HepG2 (cell line): Measurements from ENCODE around the gene LRP10. TPM values are rescaled to one million over a fixed set of nuclear protein-coding genes. Genes with fewer than 3 reads are reported as not detected.
A peak's percentile ranks its signal among the peaks of the same experiment; 100 is the strongest.

Source experiments
- ATF3 ChIP-seq: sonication (generic); formaldehyde crosslinking; IDR thresholded peaks from 2 replicates; pipeline ENCODE4 v1.4.0; 2020; ENCODE audit warnings: missing genetic modification reagents
- BATF2 ChIP-seq: sonication (generic); formaldehyde crosslinking; IDR thresholded peaks from 2 replicates; pipeline ENCODE4 v1.8.0; 2022; ENCODE audit warnings: mild to moderate bottlenecking, missing genetic modification reagents, moderate library complexity
- CEBPG ChIP-seq: IDR thresholded peaks from 2 replicates; pipeline ENCODE4 v1.6.1; 2016
- GATAD2A ChIP-seq: IDR thresholded peaks from 2 replicates; pipeline ENCODE4 v1.6.1; 2016
- HOXA9 ChIP-seq: sonication (generic); formaldehyde crosslinking; IDR thresholded peaks from 2 replicates; pipeline ENCODE4 v1.8.1; 2022; ENCODE audit warnings: missing genetic modification reagents, mild to moderate bottlenecking, moderate library complexity, borderline replicate concordance
- JARID2 ChIP-seq: sonication (generic); formaldehyde crosslinking; IDR thresholded peaks from 2 replicates; pipeline ENCODE4 v1.8.1; 2023; ENCODE audit warnings: missing genetic modification reagents, inconsistent platforms; ENCODE audit not compliant: insufficient replicate concordance
- KLF16 ChIP-seq, 2 experiments: sonication (generic) in 1 of 2; formaldehyde crosslinking in 1 of 2; IDR thresholded peaks; 2 replicates each; pipeline versions ENCODE4 v1.6.1 to v1.8.0; 2016 to 2023; ENCODE audit warnings: missing genetic modification reagents in 2 of 2, missing compliant biosample characterization in 1 of 2
- KLF6 ChIP-seq: IDR thresholded peaks from 2 replicates; pipeline ENCODE4 v1.8.0; 2016; ENCODE audit warnings: missing biosample characterization, missing genetic modification reagents
- MXD4 ChIP-seq: IDR thresholded peaks from 2 replicates; pipeline ENCODE4 v1.6.1; 2016; ENCODE audit warnings: mild to moderate bottlenecking, missing biosample characterization, missing genetic modification reagents
- RAD51 ChIP-seq: fragments of 450-650 bp; IDR thresholded peaks from 2 replicates; pipeline ENCODE4 v1.6.1; 2016; ENCODE audit warnings: borderline replicate concordance
- RFXAP ChIP-seq: sonication (generic); formaldehyde crosslinking; IDR thresholded peaks from 2 replicates; pipeline ENCODE4 v1.4.0; 2020; ENCODE audit warnings: missing genetic modification reagents, borderline replicate concordance
- TAF15 ChIP-seq: fragments of 200-400 bp; formaldehyde crosslinking; IDR thresholded peaks from one replicate; pipeline ENCODE4 v1.6.1; 2018; ENCODE audit warnings: mild to moderate bottlenecking, low read depth, low read length; ENCODE audit not compliant: poor library complexity, severe bottlenecking
- TBP ChIP-seq: sonication (generic); formaldehyde crosslinking; IDR thresholded peaks from 2 replicates; pipeline ENCODE4 v1.5.0; 2020; ENCODE audit warnings: missing genetic modification reagents
- USF2 ChIP-seq, 2 experiments: sonication (generic) in 1 of 2; formaldehyde crosslinking in 1 of 2; IDR thresholded peaks; 2 replicates each; pipeline versions ENCODE4 v1.5.1 to v1.6.1; 2011 to 2020; ENCODE audit warnings: borderline replicate concordance in 1 of 2, low read depth in 1 of 2, low read length in 1 of 2, mild to moderate bottlenecking in 1 of 2, missing genetic modification reagents in 1 of 2, moderate library complexity in 1 of 2
- ZMAT5 ChIP-seq: sonication (generic); formaldehyde crosslinking; IDR thresholded peaks from 2 replicates; pipeline ENCODE4 v1.5.0; 2020; ENCODE audit warnings: mild to moderate bottlenecking, low read depth, missing genetic modification reagents, borderline replicate concordance
- ZNF142 ChIP-seq: sonication (generic); formaldehyde crosslinking; IDR thresholded peaks from 2 replicates; pipeline ENCODE4 v1.4.0; 2020; ENCODE audit warnings: missing genetic modification reagents
- ZNF282 ChIP-seq: fragments of 450-650 bp; IDR thresholded peaks from 2 replicates; pipeline ENCODE4 v1.6.1; 2018; ENCODE audit not compliant: partially characterized antibody
- ZNF333 ChIP-seq: sonication (generic); formaldehyde crosslinking; IDR thresholded peaks from 2 replicates; pipeline ENCODE4 v1.4.0; 2020; ENCODE audit warnings: mild to moderate bottlenecking, missing genetic modification reagents, borderline replicate concordance
- ZNF543 ChIP-seq: sonication (generic); formaldehyde crosslinking; IDR thresholded peaks from 2 replicates; pipeline ENCODE4 v1.4.0; 2020; ENCODE audit warnings: mild to moderate bottlenecking, missing genetic modification reagents
- ZNF75D ChIP-seq: sonication (generic); formaldehyde crosslinking; IDR thresholded peaks from 2 replicates; pipeline ENCODE4 v1.8.1; 2023; ENCODE audit warnings: missing genetic modification reagents, mild to moderate bottlenecking, borderline replicate concordance
- polyA plus RNA-seq, 8 experiments: library from polyadenylated mRNA; depleted of rRNA in 3 of 8; stranded (reverse) in 7 of 8; unstranded in 1 of 8; fragments of >200 nt; fragmentation: Illumina TruSeq in 4 of 8; extraction: Trizol in 4 of 8; gene quantifications; 2 replicates each; pipeline versions ENCODE4 v1.2.1 to v1.2.3, GENCODE V29; 2011 to 2016; ENCODE audit warnings: low read depth in 4 of 8, missing spikeins in 1 of 8, mixed read lengths in 1 of 8; ENCODE audit not compliant: insufficient read depth in 1 of 8
- total RNA-seq, 5 experiments: library from RNA; depleted of rRNA; stranded (reverse); fragments of >200 nt; fragmentation: Illumina TruSeq; extraction: Trizol; gene quantifications; 2 replicates each; pipeline ENCODE4 v1.2.3, GENCODE V29; 2016; ENCODE audit warnings: low read depth in 1 of 5

LRP10 gene
- total and polyA plus RNA-seq, 2 of the 13 experiments (the other 11 are each of a cell fraction or from before 2014, with no cell fraction given) = 16.9 to 45.2 TPM

GRCh38 chr14:22900081-22900799 lies 28.7 kb downstream of the LRP10 start (continued):
- TF ChIP-seq KLF16 (CRISPR knock-in tag; IDR thresholded peaks at IDR 0.05) (no peak), MXD4 (no peak), RAD51 (no peak), ZNF75D (CRISPR knock-in tag) (no peak), ZMAT5 (no peak), GATAD2A (CRISPR knock-in tag) (peak; percentile 51; the same call in 1 of the 2 replicates), ZNF142 (CRISPR knock-in tag) (no peak), JARID2 (CRISPR knock-in tag) (no peak), ZNF333 (no peak), CEBPG (CRISPR knock-in tag) (no peak), USF2 (IDR thresholded peaks at IDR 0.05; ENCODE audit: low read depth, low read length) (no peak), USF2 (CRISPR knock-in tag; IDR thresholded peaks at IDR 0.05; ENCODE audit: borderline replicate concordance) (no peak), TBP (CRISPR knock-in tag) (no peak), BATF2 (no peak), TAF15 (no peak), ZNF282 (no peak), RFXAP (CRISPR knock-in tag) (no peak), HOXA9 (no peak), ZNF543 (CRISPR knock-in tag) (no peak), KLF6 (CRISPR knock-in tag) (0 out of 2 replicates have a peak, but pooled peaks have one; percentile 27), ATF3 (no peak)
